ENCODE results near the gene CAPN2.

Gene CAPN2

DNA sequence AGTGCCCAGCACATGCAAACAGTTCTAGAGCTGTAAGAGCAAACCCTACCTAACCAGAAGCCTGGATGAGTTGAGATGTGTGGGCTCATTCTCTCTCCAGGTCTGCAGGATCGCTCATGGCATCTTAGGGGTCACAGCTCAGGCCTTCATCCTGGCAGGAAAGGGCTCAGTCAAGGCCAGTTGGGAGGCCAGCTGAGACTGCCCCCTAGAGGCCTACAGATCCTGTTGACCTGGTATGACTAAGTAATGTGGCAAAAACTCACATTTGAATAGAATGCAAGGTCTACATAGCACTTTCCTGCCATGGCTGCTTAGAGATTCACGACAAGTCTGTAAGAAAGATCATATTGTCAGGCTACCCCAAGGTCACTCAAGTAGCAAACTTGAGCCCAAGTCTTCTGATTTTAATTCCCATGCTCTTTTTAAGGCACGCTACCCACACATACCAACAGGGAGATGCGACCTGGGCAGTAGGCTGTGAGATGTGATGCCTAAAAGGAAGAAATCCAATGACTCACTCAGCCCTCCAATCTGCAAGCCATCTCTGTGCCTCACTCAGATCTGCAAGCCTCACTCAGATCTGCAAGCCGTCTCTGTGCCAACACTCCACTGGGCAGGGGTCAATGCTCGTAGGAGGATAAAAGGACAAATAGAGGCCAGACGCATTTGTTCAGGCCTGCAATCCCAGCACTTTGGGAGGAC, 41.7 kb upstream of the CAPN2 start:
- TF ChIP-seq, protein P1, sequence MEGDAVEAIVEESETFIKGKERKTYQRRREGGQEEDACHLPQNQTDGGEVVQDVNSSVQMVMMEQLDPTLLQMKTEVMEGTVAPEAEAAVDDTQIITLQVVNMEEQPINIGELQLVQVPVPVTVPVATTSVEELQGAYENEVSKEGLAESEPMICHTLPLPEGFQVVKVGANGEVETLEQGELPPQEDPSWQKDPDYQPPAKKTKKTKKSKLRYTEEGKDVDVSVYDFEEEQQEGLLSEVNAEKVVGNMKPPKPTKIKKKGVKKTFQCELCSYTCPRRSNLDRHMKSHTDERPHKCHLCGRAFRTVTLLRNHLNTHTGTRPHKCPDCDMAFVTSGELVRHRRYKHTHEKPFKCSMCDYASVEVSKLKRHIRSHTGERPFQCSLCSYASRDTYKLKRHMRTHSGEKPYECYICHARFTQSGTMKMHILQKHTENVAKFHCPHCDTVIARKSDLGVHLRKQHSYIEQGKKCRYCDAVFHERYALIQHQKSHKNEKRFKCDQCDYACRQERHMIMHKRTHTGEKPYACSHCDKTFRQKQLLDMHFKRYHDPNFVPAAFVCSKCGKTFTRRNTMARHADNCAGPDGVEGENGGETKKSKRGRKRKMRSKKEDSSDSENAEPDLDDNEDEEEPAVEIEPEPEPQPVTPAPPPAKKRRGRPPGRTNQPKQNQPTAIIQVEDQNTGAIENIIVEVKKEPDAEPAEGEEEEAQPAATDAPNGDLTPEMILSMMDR (IDR thresholded peaks at IDR 0.05; ENCODE audit: low read depth, low read length, missing control alignments): peak; percentile 50
- DNase-seq (ENCODE audit: low read depth): no peak
- in situ Hi-C loops (cut with HindIII; ENCODE audit: low sequenced_read_pairs): no loop called here
- H3K4me3 ChIP-seq (ENCODE audit: low read depth, low read length): no peak overlapping the region

DNA sequence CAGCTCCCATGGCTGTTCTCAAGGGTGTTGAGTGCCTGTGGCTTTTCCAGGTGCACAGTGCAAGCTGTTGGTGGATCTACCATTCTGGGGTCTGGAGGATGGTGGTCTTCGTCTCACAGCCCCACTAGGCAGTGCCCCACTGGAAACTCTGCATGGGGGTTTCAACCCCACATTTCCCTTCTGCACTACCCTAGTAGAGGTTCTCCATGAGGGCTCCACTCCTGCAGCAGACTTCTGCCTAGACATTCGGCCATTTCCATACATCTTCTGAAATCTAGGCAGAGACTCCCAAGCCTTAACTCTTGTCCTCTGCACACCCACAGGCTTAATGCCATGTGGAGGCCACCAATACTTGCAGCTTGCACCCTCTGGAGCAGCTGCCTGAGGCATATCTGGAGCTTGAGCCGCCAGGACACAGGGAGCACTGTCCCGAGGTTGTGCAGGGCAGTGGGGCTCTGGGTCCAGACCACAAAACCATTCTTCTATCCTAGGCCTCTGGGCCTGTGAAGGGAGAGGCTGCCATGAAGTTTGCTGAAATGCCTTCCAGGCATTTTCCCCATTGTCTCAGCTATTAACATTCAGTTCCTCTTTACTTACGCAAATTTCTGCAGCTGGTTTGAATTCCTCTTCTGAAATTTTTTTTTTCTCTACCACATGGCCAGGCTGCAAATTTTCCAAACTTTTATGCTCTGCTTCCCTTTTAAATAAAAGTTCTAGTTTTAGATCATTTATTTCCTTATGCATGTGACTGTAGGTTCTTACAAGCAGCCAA, 38.0 kb upstream of the CAPN2 start:
- in situ Hi-C loops (cut with HindIII; ENCODE audit: low sequenced_read_pairs): no loop called here
- DNase-seq (ENCODE audit: low read depth): no peak
- no peak overlapping the region for H3K4me3 ChIP-seq (ENCODE audit: low read depth, low read length)
- TF ChIP-seq, protein P1 (IDR thresholded peaks at IDR 0.05; ENCODE audit: low read depth, low read length, missing control alignments): no peak

DNA sequence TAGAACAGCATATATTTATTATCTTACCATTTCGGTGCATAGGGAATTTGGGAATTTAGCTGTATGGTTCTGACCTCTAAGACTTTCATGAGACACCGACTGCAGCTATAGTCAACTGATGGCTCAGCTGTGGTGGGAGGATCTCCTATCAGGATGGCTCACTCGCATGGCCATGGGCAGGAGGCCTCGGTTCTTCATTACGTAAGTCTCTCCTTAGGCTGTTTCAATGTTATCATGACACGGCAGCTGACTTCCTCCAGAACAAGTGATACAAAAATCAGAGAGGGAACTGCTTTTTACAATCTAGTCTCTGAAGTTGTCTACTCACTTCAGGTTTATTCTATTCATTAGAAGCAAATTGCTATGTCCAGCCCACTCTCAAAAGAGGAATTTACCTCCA, 33.5 kb upstream of the CAPN2 start:
- TF ChIP-seq, protein P1 (IDR thresholded peaks at IDR 0.05; ENCODE audit: low read depth, low read length, missing control alignments): no peak
- DNase-seq (ENCODE audit: low read depth): no peak
- in situ Hi-C loops (cut with HindIII; ENCODE audit: low sequenced_read_pairs): no loop called here
- no peak overlapping the region for H3K4me3 ChIP-seq (ENCODE audit: low read depth, low read length)

DNA sequence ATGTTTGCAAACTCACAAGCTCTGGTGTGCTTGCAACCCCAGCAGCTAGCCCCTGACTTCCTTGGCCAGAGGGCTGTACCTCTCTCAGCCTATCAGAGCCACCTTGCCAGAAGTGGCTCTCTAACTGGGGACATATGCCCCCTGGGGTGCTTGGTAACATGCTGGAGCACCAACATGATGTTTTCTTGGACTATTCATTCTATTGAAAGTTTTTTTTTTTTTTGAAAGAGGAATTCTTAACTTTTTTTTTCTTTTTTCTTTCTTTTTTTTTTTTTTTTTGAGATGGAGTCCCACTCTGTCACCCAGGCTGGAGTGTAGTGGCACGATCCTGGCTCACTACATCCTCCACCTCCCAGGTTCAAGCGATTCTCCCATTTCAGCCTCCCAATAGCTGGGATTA, 32.2 kb upstream of the CAPN2 start:
- TF ChIP-seq, protein P1 (IDR thresholded peaks at IDR 0.05; ENCODE audit: low read depth, low read length, missing control alignments): no peak
- no peak for DNase-seq (ENCODE audit: low read depth)
- H3K4me3 ChIP-seq (ENCODE audit: low read depth, low read length): no peak overlapping the region
- in situ Hi-C loops (cut with HindIII; ENCODE audit: low sequenced_read_pairs): no loop called here

DNA sequence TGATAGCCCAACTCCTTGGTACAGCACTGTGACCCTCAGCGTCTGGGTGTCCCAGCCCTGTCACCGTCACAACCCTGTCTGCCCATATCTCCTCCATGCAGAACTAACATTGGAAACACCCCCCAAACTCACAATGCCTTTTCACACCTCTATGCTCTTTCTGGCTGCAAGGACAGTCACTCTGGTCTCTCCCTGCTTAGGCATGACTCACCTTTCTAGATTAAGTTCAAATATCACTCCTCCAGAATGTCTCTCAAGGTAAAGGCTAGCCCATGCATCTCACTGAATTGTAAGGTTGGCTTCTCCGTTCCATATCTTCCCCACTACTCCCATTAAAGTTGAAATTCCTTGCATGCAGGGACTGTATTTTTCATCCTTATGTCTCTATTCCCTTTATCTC, 29.8 kb upstream of the CAPN2 start:
- in situ Hi-C loops (cut with HindIII; ENCODE audit: low sequenced_read_pairs): no loop called here
- no peak overlapping the region for H3K4me3 ChIP-seq (ENCODE audit: low read depth, low read length)
- DNase-seq (ENCODE audit: low read depth): no peak
- TF ChIP-seq, protein P1 (IDR thresholded peaks at IDR 0.05; ENCODE audit: low read depth, low read length, missing control alignments): no peak

DNA sequence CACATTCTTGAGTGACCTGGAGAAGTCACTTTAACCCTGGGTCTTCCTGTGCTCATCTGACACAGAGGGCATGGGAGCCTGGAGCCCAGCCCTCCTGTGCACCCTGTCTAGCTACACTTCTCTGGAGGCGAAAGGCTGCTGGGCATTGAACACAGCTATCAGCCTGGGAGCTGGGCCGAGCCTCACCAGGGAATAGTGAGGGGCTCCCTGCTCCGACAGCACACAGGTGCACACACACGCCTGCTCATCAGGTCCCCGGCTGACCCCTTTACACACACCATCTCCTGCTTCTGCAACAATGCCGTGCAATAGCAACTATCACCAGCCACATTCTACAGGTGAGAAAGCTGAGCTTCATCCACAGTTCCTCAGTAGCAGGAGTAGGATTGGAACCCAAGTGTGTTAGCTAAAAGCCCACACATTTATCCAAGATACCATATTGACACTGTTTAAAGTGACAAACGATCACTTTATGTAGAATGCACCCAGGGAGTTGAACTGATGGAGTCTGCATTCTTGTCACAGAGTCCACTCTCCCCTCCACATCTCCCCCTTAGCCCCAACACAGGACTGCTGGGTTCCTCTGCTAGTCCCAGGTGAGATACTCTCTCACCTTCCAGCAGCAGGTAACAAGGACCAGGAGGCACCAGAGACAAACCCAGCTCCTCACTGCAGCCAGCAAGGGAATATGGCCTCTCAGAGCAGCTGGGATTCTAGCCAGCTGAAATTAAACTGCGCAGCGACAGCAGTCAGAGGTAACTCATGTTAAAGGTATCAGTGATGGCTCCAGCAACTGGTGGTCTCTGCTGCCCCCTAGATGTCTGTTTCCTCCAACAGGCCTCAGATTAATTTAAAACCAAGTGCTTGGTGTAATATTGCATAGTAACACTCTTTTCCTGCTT, 28.5 kb upstream of the CAPN2 start:
- TF ChIP-seq, protein P1 (IDR thresholded peaks at IDR 0.05; ENCODE audit: low read depth, low read length, missing control alignments): peak; percentile 75
- H3K4me3 ChIP-seq (ENCODE audit: low read depth, low read length): no peak overlapping the region
- in situ Hi-C loops (cut with HindIII; ENCODE audit: low sequenced_read_pairs): no loop called here
- peak; percentile 44 for DNase-seq (ENCODE audit: low read depth)
